Measurements from ENCODE around the gene HJV.

GRCh38 chr1:146012703-146013558, 8.6 kb downstream of the HJV start:
- peak; percentile 78 to 81 for TF ChIP-seq CTCF (conservative IDR thresholded peaks at IDR 0.05 in 1 of 2, IDR thresholded peaks at IDR 0.05 in 1 of 2; ENCODE audit: extremely low read depth in 1 of 2, insufficient read depth in 1 of 2, low read depth in 1 of 2, low read length in 2 of 2)
- no peak for TF ChIP-seq EZH2 (IDR thresholded peaks at IDR 0.05; ENCODE audit: borderline replicate concordance, low read length)
